HEK293 (cell line): ENCODE data around the gene KCNS1.

ENCODE experiments used
- BCL11A ChIP-seq: fragments of 450-650 bp; formaldehyde crosslinking; IDR thresholded peaks from 2 replicates; pipeline ENCODE4 v1.5.1; 2016; ENCODE audit warnings: low read depth, missing biosample characterization, missing genetic modification characterization
- ZNF121 ChIP-seq: fragments of 450-650 bp; formaldehyde crosslinking; IDR thresholded peaks from 2 replicates; pipeline ENCODE4 v1.5.1; 2016; ENCODE audit warnings: missing biosample characterization, missing genetic modification characterization
- ZNF701 ChIP-seq: fragments of 450-650 bp; formaldehyde crosslinking; IDR thresholded peaks from 2 replicates; pipeline ENCODE4 v1.5.1; 2016; ENCODE audit warnings: missing biosample characterization, missing genetic modification characterization
- ZNF76 ChIP-seq: fragments of 450-650 bp; formaldehyde crosslinking; IDR thresholded peaks from 2 replicates; pipeline ENCODE4; 2016; ENCODE audit warnings: low read depth, missing biosample characterization, missing genetic modification characterization, borderline replicate concordance
- TF ChIP-seq, protein P1 (sequence below): fragments of 450-650 bp; formaldehyde crosslinking; IDR thresholded peaks from 2 replicates; pipeline ENCODE4 v1.5.1; 2017; ENCODE audit warnings: missing biosample characterization, missing genetic modification characterization
- TF ChIP-seq, protein P2 (sequence below): fragments of 450-650 bp; formaldehyde crosslinking; IDR thresholded peaks from 2 replicates; pipeline ENCODE4 v1.5.1; 2016; ENCODE audit warnings: missing biosample characterization, missing genetic modification characterization
- TF ChIP-seq, protein P3 (sequence below): fragments of 450-650 bp; formaldehyde crosslinking; IDR thresholded peaks from 2 replicates; pipeline ENCODE4 v1.5.1; 2016; ENCODE audit warnings: missing biosample characterization, missing genetic modification characterization
- TF ChIP-seq, protein P4 (sequence below): fragments of 450-650 bp; formaldehyde crosslinking; IDR thresholded peaks from 2 replicates; pipeline ENCODE4 v1.5.1; 2016; ENCODE audit warnings: missing biosample characterization, missing genetic modification characterization
- TF ChIP-seq, protein P5 (sequence below): fragments of 450-650 bp; formaldehyde crosslinking; IDR thresholded peaks from 2 replicates; pipeline ENCODE4 v1.5.1; 2016; ENCODE audit warnings: missing biosample characterization, missing genetic modification characterization, borderline replicate concordance

DNA sequence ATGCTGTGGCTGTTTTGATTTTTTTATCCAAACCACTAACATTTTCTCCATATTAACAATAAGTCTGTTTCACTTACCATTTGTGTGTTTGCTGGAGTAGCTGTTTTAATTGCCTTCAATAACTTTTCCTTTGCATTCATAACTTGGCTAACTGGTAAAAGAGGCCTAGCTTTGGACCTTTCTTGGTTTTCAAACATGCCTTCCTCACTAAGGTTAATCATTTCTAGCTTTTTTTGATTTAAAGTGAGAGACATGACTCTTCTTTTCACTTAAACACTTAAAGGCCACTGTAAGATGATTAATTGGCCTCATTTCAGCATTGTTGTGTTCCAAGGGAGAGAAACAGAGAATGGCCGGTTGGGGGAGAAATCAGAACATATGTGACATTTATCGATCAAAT lies 20.5 kb upstream of the KCNS1 start:
- TF ChIP-seq, protein P1, sequence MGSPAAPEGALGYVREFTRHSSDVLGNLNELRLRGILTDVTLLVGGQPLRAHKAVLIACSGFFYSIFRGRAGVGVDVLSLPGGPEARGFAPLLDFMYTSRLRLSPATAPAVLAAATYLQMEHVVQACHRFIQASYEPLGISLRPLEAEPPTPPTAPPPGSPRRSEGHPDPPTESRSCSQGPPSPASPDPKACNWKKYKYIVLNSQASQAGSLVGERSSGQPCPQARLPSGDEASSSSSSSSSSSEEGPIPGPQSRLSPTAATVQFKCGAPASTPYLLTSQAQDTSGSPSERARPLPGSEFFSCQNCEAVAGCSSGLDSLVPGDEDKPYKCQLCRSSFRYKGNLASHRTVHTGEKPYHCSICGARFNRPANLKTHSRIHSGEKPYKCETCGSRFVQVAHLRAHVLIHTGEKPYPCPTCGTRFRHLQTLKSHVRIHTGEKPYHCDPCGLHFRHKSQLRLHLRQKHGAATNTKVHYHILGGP (tag by site-specific recombination): no peak
- TF ChIP-seq ZNF121 (tag by site-specific recombination) (no peak), ZNF701 (no peak), ZNF76 (tag by site-specific recombination) (no peak), BCL11A (no peak)
- TF ChIP-seq, protein P2, sequence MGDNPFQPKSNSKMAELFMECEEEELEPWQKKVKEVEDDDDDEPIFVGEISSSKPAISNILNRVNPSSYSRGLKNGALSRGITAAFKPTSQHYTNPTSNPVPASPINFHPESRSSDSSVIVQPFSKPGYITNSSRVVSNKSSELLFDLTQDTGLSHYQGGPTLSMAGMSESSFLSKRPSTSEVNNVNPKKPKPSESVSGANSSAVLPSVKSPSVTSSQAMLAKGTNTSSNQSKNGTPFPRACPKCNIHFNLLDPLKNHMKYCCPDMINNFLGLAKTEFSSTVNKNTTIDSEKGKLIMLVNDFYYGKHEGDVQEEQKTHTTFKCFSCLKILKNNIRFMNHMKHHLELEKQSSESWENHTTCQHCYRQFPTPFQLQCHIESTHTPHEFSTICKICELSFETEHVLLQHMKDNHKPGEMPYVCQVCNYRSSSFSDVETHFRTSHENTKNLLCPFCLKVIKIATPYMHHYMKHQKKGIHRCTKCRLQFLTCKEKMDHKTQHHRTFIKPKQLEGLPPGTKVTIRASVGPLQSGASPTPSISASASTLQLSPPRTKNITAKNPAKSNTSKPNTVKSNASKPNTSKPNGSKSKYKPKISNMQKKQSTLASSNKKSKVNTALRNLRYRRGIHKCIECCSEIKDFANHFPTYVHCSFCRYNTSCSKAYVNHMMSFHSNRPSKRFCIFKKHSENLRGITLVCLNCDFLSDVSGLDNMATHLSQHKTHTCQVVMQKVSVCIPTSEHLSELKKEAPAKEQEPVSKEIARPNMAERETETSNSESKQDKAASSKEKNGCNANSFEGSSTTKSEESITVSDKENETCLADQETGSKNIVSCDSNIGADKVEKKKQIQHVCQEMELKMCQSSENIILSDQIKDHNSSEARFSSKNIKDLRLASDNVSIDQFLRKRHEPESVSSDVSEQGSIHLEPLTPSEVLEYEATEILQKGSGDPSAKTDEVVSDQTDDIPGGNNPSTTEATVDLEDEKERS: no peak
- TF ChIP-seq, protein P3, sequence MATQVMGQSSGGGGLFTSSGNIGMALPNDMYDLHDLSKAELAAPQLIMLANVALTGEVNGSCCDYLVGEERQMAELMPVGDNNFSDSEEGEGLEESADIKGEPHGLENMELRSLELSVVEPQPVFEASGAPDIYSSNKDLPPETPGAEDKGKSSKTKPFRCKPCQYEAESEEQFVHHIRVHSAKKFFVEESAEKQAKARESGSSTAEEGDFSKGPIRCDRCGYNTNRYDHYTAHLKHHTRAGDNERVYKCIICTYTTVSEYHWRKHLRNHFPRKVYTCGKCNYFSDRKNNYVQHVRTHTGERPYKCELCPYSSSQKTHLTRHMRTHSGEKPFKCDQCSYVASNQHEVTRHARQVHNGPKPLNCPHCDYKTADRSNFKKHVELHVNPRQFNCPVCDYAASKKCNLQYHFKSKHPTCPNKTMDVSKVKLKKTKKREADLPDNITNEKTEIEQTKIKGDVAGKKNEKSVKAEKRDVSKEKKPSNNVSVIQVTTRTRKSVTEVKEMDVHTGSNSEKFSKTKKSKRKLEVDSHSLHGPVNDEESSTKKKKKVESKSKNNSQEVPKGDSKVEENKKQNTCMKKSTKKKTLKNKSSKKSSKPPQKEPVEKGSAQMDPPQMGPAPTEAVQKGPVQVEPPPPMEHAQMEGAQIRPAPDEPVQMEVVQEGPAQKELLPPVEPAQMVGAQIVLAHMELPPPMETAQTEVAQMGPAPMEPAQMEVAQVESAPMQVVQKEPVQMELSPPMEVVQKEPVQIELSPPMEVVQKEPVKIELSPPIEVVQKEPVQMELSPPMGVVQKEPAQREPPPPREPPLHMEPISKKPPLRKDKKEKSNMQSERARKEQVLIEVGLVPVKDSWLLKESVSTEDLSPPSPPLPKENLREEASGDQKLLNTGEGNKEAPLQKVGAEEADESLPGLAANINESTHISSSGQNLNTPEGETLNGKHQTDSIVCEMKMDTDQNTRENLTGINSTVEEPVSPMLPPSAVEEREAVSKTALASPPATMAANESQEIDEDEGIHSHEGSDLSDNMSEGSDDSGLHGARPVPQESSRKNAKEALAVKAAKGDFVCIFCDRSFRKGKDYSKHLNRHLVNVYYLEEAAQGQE: no peak
- TF ChIP-seq, protein P4, sequence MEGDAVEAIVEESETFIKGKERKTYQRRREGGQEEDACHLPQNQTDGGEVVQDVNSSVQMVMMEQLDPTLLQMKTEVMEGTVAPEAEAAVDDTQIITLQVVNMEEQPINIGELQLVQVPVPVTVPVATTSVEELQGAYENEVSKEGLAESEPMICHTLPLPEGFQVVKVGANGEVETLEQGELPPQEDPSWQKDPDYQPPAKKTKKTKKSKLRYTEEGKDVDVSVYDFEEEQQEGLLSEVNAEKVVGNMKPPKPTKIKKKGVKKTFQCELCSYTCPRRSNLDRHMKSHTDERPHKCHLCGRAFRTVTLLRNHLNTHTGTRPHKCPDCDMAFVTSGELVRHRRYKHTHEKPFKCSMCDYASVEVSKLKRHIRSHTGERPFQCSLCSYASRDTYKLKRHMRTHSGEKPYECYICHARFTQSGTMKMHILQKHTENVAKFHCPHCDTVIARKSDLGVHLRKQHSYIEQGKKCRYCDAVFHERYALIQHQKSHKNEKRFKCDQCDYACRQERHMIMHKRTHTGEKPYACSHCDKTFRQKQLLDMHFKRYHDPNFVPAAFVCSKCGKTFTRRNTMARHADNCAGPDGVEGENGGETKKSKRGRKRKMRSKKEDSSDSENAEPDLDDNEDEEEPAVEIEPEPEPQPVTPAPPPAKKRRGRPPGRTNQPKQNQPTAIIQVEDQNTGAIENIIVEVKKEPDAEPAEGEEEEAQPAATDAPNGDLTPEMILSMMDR (tag by site-specific recombination): no peak
- TF ChIP-seq, protein P5, sequence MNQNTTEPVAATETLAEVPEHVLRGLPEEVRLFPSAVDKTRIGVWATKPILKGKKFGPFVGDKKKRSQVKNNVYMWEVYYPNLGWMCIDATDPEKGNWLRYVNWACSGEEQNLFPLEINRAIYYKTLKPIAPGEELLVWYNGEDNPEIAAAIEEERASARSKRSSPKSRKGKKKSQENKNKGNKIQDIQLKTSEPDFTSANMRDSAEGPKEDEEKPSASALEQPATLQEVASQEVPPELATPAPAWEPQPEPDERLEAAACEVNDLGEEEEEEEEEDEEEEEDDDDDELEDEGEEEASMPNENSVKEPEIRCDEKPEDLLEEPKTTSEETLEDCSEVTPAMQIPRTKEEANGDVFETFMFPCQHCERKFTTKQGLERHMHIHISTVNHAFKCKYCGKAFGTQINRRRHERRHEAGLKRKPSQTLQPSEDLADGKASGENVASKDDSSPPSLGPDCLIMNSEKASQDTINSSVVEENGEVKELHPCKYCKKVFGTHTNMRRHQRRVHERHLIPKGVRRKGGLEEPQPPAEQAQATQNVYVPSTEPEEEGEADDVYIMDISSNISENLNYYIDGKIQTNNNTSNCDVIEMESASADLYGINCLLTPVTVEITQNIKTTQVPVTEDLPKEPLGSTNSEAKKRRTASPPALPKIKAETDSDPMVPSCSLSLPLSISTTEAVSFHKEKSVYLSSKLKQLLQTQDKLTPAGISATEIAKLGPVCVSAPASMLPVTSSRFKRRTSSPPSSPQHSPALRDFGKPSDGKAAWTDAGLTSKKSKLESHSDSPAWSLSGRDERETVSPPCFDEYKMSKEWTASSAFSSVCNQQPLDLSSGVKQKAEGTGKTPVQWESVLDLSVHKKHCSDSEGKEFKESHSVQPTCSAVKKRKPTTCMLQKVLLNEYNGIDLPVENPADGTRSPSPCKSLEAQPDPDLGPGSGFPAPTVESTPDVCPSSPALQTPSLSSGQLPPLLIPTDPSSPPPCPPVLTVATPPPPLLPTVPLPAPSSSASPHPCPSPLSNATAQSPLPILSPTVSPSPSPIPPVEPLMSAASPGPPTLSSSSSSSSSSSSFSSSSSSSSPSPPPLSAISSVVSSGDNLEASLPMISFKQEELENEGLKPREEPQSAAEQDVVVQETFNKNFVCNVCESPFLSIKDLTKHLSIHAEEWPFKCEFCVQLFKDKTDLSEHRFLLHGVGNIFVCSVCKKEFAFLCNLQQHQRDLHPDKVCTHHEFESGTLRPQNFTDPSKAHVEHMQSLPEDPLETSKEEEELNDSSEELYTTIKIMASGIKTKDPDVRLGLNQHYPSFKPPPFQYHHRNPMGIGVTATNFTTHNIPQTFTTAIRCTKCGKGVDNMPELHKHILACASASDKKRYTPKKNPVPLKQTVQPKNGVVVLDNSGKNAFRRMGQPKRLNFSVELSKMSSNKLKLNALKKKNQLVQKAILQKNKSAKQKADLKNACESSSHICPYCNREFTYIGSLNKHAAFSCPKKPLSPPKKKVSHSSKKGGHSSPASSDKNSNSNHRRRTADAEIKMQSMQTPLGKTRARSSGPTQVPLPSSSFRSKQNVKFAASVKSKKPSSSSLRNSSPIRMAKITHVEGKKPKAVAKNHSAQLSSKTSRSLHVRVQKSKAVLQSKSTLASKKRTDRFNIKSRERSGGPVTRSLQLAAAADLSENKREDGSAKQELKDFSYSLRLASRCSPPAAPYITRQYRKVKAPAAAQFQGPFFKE (tag by site-specific recombination): no peak
